GM10266 (cell line): Measurements from ENCODE around the gene IL4.
"Not testable (repeated sequence)": the region's sequence is repeated elsewhere in the genome, so short reads cannot be mapped to it uniquely, and the experiment has no call there.

Source experiments
- DNase-seq: peaks from one replicate; pipeline ENCODE4 v3.0.0; 2012; ENCODE audit errors: extremely low spot score
- TF ChIP-seq, protein P1 (sequence below): IDR thresholded peaks from 2 replicates; pipeline ENCODE4 v1.5.1; 2012; ENCODE audit warnings: mild to moderate bottlenecking, low read depth; ENCODE audit not compliant: control insufficient read depth, insufficient read depth; ENCODE audit errors: missing control alignments

Gene IL4

DNA sequence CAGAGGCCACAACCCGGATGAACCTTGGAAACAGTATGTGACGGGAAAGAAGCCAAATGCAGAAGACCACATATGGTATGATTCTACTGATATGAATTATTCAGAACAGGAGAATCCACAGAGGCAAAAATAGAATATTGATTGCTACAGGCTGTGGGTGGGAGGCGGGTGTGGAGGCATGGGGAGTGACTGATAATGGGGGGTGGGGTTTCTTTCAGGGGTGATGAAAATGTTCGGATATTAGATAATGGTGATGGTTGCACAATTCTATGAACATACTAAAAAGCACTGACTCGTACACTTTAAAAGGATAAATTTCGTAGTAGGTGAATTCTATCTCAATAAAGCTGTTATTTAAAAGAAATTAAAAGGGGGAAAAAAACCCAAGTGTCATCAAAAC, 10.7 kb downstream of the IL4 start:
- TF ChIP-seq, protein P1, sequence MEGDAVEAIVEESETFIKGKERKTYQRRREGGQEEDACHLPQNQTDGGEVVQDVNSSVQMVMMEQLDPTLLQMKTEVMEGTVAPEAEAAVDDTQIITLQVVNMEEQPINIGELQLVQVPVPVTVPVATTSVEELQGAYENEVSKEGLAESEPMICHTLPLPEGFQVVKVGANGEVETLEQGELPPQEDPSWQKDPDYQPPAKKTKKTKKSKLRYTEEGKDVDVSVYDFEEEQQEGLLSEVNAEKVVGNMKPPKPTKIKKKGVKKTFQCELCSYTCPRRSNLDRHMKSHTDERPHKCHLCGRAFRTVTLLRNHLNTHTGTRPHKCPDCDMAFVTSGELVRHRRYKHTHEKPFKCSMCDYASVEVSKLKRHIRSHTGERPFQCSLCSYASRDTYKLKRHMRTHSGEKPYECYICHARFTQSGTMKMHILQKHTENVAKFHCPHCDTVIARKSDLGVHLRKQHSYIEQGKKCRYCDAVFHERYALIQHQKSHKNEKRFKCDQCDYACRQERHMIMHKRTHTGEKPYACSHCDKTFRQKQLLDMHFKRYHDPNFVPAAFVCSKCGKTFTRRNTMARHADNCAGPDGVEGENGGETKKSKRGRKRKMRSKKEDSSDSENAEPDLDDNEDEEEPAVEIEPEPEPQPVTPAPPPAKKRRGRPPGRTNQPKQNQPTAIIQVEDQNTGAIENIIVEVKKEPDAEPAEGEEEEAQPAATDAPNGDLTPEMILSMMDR, result no peak
- DNase-seq, result no peak

DNA sequence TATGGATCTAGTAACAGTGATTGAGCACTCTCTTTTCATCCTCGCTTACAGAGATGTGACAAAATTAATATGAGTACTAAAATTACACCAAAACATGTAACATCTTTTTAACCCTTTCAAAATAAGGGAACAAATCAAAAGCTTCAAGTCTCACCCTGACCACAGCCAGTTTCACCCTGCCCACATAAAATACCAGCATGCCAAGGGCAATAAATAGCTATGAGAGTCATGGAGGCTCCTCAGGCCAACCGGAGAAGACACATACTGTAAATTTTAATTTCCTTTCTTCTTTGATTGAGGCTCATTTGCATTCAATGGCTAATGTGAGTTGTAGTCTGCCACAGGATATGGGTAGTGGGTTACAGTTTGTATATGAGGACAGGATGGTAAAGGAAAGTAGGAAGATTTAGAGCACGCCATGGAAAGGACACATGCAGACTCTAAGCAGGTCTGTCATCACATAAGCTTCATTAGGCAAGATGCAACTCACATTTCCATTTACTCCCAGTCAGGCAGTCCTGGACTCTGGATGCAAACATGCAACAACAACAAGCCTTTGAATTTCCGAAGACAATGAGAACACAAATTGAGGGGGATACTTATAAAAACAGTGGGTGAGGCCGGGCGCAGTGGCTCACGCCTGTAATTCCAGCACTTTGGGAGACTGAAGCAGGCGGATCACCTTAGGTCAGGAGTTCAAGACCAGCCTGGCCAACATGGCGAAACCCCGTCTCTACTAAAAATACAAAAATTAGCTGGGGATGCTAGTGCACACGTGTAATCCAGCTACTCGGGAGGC, 11.3 kb downstream of the IL4 start:
- no peak for DNase-seq
- TF ChIP-seq, protein P1, result no peak

DNA sequence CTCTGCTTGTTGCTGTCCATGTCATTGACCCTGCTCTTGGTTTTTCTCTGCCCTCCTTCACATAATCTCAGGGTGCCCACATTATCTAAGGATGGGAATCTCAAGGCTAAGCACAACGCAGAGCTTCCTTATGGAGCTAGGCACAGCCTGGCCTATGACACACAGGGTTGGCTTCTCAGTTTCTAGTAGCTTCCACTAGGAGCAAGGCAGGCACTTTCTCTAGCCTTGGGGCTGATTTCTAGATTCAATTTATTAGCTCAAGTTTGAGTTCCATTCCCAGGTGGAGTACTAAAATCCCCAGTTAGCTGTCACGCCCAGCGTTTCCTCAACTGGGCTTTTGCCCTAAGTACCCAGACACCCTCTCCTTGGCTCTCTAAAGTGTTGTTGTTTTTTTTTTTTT, 12.4 kb downstream of the IL4 start:
- no peak for DNase-seq
- TF ChIP-seq, protein P1, result no peak

DNA sequence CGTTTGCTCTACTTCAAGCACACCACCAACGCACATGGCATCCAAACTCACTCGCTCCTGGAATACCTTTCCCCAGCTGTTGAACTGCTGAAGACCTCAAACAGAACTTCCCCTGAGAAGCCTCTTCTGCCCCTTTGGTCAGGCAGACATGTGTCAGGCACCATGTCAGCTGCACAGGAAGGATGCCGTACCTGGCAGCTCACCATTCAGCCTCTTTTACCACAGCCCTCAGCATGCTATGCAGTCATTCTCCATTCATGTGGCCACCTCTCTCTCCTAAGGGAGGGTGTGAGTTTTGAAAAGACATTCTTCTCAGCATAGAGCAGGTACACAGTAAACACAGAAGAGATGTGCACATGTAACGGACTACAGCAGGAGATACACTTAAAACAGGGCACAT, 14.2 kb downstream of the IL4 start:
- DNase-seq, result no peak
- TF ChIP-seq, protein P1, result no peak

DNA sequence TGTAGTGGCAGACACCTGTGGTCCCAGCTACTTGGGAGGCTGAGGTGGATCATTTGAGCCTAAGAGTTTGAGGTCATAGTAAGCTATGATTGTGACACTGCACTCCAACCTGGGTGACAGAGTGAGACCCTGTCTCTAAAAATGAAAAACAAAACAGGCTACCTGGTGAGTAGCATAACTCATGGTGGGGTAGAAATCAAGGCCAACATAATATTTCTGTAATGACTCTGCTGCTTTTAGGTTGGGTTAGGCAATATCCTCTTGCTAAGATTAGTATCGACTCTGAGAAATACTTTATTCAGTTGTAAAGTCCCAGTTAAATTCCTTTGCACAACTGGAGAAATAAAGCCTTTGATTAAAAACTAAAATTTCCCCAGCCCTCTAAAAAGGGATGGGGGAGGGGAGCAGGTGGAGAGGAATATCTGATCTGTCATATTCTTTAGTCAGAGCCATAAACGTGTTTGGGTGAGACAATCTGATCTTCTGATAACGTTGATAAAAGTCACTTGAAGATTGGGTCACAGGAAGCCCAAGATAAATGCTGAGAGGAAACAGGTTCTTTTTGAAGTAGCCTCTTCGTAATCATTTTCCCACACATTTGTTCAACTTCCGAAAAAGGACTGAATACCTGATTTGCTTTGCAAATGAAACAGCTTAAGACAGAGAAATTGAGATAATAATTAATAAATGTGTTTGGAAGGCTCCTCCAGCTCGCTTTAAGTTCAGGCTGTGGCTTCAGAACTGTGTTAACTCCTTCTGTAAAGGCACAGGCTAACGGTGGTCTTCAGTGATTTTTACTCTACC, 14.9 kb downstream of the IL4 start:
- TF ChIP-seq, protein P1, result no peak
- peak; percentile 22 for DNase-seq

DNA sequence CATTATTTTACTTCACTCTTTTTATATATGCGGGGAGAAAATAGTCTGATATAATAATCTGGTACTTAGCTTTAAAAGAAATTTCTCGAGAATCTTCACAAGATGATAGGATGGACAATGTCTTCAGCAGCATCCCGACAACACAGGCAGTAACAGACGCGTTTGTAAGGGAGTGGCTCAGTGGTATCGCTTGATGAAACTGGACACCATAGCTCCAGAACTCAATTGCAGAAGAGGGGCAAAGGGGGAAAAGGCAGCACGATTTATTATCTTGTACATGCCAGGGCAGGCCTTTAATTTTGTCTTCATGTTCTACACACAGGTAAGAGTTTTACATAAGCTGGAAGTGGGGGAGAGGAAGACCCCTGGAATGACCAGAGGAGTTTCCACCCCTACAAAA, 15.7 kb downstream of the IL4 start:
- DNase-seq, result no peak
- TF ChIP-seq, protein P1, result no peak

DNA sequence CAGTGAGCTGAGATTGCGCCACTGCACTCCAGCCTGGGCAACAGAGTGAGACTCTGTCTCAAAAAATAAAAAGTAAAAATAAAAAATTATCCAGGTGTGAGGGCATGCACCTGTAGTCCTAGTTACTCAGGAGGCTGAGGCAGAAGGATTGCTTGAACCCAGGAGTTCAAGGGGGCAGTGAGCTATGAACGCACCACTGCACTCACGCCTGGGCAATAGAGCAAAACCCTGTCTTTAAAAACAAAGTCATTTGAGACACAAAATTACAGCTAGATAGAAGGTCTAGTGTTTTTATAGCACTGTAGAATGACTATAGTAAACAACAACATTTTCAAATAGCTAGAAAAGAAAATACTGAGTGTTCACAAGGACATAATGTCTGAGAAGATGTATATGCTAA, 16.4 kb downstream of the IL4 start:
- DNase-seq, result no peak
- TF ChIP-seq, protein P1, result no peak

DNA sequence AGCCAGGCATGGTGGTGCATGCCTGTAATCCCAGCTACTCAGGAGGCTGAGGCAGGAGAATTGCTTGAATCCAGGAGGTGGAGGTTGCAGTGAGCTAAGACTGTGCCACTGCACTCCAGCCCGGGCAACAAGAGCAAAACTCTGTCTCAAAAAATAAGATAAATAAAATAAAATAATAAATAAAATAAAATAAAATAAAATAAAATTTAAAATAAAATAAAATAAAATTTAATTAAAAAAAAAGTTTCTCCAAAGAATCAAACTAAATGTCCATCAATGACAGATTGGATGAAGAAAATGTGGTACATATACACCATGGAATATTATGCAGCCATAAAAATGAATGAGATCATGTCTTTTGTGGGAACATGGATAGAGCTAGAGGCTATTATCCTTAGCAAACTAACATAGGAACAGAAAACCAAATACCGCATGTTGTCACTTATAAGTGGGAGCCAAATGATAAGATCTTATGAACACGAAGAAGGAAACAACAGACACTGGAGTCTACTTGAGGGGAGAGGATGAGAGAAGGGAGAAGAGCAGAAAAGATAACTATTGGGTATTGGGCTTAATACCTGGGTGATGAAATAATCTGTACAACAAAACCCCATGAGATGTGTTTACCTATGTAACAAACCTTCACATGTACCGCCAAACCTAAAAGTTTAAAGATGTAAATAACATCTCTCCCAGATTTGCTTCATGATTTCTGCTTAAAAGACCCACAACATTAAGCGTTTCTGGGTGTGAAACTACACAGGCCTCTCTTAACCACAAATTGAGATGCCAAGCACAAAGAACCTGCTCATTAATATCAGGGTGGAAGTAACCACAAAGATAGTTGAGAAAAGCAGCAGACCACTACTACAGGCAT, 18.2 kb downstream of the IL4 start:
- not testable (repeated sequence) for DNase-seq
